ENCODE results near the gene CLC.

The CLC gene

GRCh38 chr19:39733841-39734240 lies 4.0 kb downstream of the CLC start:
- Histone ChIP-seq H3K4me1 (ENCODE audit: control insufficient read depth, low read length) (no peaks in the 10 kb centered on the region), H3K27me3 (ENCODE audit: control insufficient read depth, low read length) (peaks cover 19% of the 10 kb centered on the region)
- TF ChIP-seq CTCF (IDR thresholded peaks at IDR 0.05; ENCODE audit: low read depth, low read length, poor library complexity, severe bottlenecking) (no peak), EZH2phosphoT487 (IDR thresholded peaks at IDR 0.05; ENCODE audit: borderline replicate concordance, low read length) (no peak)

GRCh38 chr19:39731685-39732084 lies 6.1 kb downstream of the CLC start:
- H3K79me2 ChIP-seq (ENCODE audit: control insufficient read depth, low read length): no peaks in the 10 kb centered on the region
- no peaks in the 10 kb centered on the region for H3K36me3 ChIP-seq (ENCODE audit: control insufficient read depth, low read length)
- H3F3A ChIP-seq (ENCODE audit: control insufficient read depth, insufficient read depth): no peaks in the 10 kb centered on the region
- no peaks in the 10 kb centered on the region for H3K4me1 ChIP-seq (ENCODE audit: control insufficient read depth, low read length)
- peaks cover 7% of the 10 kb centered on the region; the same call in 1 of the 2 replicates for H3K27me3 ChIP-seq (ENCODE audit: control insufficient read depth, low read length)
- H3K9me2 ChIP-seq (replicated peaks; ENCODE audit: control insufficient read depth, low read length): no peaks in the 10 kb centered on the region
- no peak overlapping the region for H3K4me3 ChIP-seq (ENCODE audit: low read length)
- TF ChIP-seq CTCF (IDR thresholded peaks at IDR 0.05; ENCODE audit: low read depth, low read length, poor library complexity, severe bottlenecking) (no peak), EZH2phosphoT487 (IDR thresholded peaks at IDR 0.05; ENCODE audit: borderline replicate concordance, low read length) (no peak)
- no peak overlapping the region for H3K27ac ChIP-seq (ENCODE audit: low read depth, low read length)
- H3K9me3 ChIP-seq (ENCODE audit: control insufficient read depth, insufficient read depth, low read length): no peaks in the 10 kb centered on the region
- no peaks in the 10 kb centered on the region for H4K20me1 ChIP-seq (ENCODE audit: control insufficient read depth, insufficient read depth, low read depth, low read length)
- H3K4me2 ChIP-seq (ENCODE audit: low read length): no peak overlapping the region

More at GRCh38 chr19:39733841-39734240, 4.0 kb downstream of the CLC start:
- H3K9me2 ChIP-seq (replicated peaks; ENCODE audit: control insufficient read depth, low read length): no peaks in the 10 kb centered on the region
- H3K9me3 ChIP-seq (ENCODE audit: control insufficient read depth, insufficient read depth, low read length): no peaks in the 10 kb centered on the region
- H3K4me3 ChIP-seq (ENCODE audit: low read length): no peak overlapping the region
- H4K20me1 ChIP-seq (ENCODE audit: control insufficient read depth, insufficient read depth, low read depth, low read length): no peaks in the 10 kb centered on the region
- H3K27ac ChIP-seq (ENCODE audit: low read depth, low read length): no peak overlapping the region
- H3K79me2 ChIP-seq (ENCODE audit: control insufficient read depth, low read length): no peaks in the 10 kb centered on the region
- H3F3A ChIP-seq (ENCODE audit: control insufficient read depth, insufficient read depth): no peaks in the 10 kb centered on the region
- H3K4me2 ChIP-seq (ENCODE audit: low read length): no peak overlapping the region
- H3K36me3 ChIP-seq (ENCODE audit: control insufficient read depth, low read length): no peaks in the 10 kb centered on the region

GRCh38 chr19:39729594-39729993 lies 8.2 kb downstream of the CLC start:
- TF ChIP-seq EZH2phosphoT487 (IDR thresholded peaks at IDR 0.05; ENCODE audit: borderline replicate concordance, low read length) (no peak), CTCF (IDR thresholded peaks at IDR 0.05; ENCODE audit: low read depth, low read length, poor library complexity, severe bottlenecking) (no peak)
- no peaks in the 10 kb centered on the region for H3K4me1 ChIP-seq (ENCODE audit: control insufficient read depth, low read length)
- H3K4me3 ChIP-seq (ENCODE audit: low read length): no peak overlapping the region
- H3F3A ChIP-seq (ENCODE audit: control insufficient read depth, insufficient read depth): no peaks in the 10 kb centered on the region
- H3K27ac ChIP-seq (ENCODE audit: low read depth, low read length): no peak overlapping the region
- peaks cover 3% of the 10 kb centered on the region; the same call in 1 of the 2 replicates for H3K27me3 ChIP-seq (ENCODE audit: control insufficient read depth, low read length)
- no peak overlapping the region for H3K4me2 ChIP-seq (ENCODE audit: low read length)
- no peaks in the 10 kb centered on the region for H3K79me2 ChIP-seq (ENCODE audit: control insufficient read depth, low read length)
- H3K9me3 ChIP-seq (ENCODE audit: control insufficient read depth, insufficient read depth, low read length): no peaks in the 10 kb centered on the region
- no peaks in the 10 kb centered on the region for H4K20me1 ChIP-seq (ENCODE audit: control insufficient read depth, insufficient read depth, low read depth, low read length)
- no peaks in the 10 kb centered on the region for H3K9me2 ChIP-seq (replicated peaks; ENCODE audit: control insufficient read depth, low read length)
- H3K36me3 ChIP-seq (ENCODE audit: control insufficient read depth, low read length): no peaks in the 10 kb centered on the region
